Measurements from ENCODE around the gene SVIL. TPM values are rescaled to one million over a fixed set of nuclear protein-coding genes. Genes with fewer than 3 reads are reported as not detected.
"Not testable (repeated sequence)": the region's sequence is repeated elsewhere in the genome, so short reads cannot be mapped to it uniquely, and the experiment has no call there.

Gene SVIL
- total RNA-seq, 4 donors from 2014 or later, result 585 to 1,262 (median 942) TPM

DNA sequence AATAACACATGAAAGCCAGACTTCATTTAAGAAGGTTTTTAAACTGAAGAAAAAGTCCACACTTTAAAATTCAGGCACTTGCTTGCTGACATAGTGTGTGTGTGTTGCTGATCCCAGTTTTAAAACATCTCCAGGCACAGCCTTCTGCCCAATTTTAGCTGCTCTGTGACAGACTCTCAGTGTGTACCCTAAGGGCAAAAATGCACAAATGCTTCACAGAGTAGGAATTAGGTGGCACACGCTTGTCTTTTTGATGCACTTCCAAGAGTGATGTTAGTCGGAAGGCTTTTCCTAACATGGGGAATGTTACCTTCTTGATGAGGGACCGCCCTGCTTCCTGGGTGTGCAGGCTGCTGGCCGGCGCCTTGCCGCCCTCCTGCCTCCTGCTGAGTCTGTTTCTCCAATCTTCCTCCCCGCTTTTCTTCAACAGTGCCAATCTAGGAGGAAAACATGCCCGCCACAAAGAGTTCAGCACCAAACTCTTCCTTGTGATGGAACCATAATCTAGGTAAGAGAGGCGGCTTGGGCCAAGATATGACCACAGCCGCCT is 122.3 kb downstream of the SVIL start:
- TF ChIP-seq EP300 (IDR thresholded peaks at IDR 0.05), result no peak
- peaks cover 3 to 64% (median 3%) of the 10 kb centered on the region in 3 donors for H3K4me1 ChIP-seq
- H3K27ac ChIP-seq, result peak overlapping the region in 3 of 4 donors; percentile 49 to 80 (median 51)
- H3K36me3 ChIP-seq, result peaks cover 0 to 64% of the 10 kb centered on the region in 2 donors
- H3K9me3 ChIP-seq, result no peaks in the 10 kb centered on the region
- 77 to 92% methylated on average over 3 to 9 of the region's 10 CpGs for WGBS, 2 donors (ENCODE audit: low coverage in 1 of 2)
- no peaks in the 10 kb centered on the region for H3K27me3 ChIP-seq
- no peak for ATAC-seq
- no peak overlapping the region for H3K4me3 ChIP-seq

DNA sequence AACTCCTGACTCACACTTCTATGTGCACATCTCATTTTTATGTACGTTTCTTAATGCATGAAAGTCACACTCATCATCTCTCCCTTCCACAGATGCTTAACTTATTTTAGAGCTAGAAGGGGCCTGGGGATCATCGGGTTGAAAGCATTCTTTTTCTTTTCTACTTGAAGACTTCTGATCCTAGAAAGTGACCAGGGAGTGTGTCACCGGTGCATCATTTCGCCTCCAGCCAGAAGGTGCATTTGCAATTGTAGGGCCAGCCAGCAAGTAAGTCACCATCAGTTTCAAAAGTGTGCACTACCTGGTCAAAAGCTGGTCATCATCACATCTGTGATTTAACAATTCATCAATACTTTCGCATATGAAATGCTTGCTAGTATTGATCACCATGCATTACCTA is 123.0 kb downstream of the SVIL start:
- H3K9me3 ChIP-seq, ATAC-seq, H3K27me3 ChIP-seq, H3K4me3 ChIP-seq, H3K27ac ChIP-seq: not testable (repeated sequence)
- 58 to 61% methylated on average over 2 to 5 of the region's 5 CpGs for WGBS, 2 donors (ENCODE audit: low coverage in 1 of 2)
- peaks cover 0 to 65% of the 10 kb centered on the region in 2 donors for H3K36me3 ChIP-seq
- peaks cover 0 to 57% (median 0%) of the 10 kb centered on the region in 3 donors for H3K4me1 ChIP-seq

DNA sequence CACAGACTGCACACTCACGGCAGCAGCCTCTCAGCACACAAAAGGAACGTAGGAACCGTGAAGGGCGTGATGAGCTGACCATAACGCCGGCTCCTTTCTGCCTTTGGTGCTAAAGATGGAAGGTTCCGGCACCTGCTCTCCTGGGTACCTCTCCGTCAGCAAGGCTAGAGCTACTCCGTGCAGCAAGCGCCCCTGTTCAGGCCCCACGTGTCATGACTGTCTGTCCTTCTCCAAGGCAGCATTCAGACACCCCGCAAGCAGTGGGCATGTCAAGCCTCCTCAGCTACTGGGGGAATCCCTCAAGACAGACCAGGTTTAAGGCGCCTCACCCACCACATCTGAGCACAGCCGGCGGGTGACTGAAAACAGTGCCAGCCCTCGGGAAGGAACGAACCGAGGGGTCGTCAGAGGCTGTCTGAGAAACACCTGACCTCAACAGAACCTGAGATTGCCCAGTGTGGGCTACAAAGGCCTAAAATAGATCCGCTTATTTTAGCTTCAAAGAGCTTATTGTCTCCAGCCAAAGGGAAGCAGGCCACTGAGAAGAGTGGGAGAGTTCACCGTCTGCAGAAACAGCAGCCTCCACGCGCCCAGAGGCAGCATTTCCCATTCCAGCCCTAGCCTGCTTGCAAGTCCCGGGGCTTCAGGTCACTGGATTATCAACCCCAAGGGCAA is 124.2 kb downstream of the SVIL start:
- 50 to 83% methylated on average over 1 to 4 of the region's 24 CpGs for WGBS, 2 donors (ENCODE audit: low coverage in 1 of 2)
- peak overlapping the region in 1 of 4 donors; percentile 27 for H3K27ac ChIP-seq
- H3K4me3 ChIP-seq, H3K9me3 ChIP-seq, H3K27me3 ChIP-seq, ATAC-seq: not testable (repeated sequence)
- H3K4me1 ChIP-seq, result peaks cover 0 to 47% (median 0%) of the 10 kb centered on the region in 3 donors
- H3K36me3 ChIP-seq, result peaks cover 0 to 71% of the 10 kb centered on the region in 2 donors

- no peaks in the 10 kb centered on the region for H3K27me3 ChIP-seq
- peak overlapping the region in 3 of 4 donors; percentile 21 to 32 (median 27) for H3K27ac ChIP-seq
- no peak overlapping the region for H3K4me3 ChIP-seq
- H3K36me3 ChIP-seq, result peaks cover 0 to 75% of the 10 kb centered on the region in 2 donors
- H3K4me1 ChIP-seq, result peaks cover 0 to 53% (median 0%) of the 10 kb centered on the region in 3 donors
- H3K9me3 ChIP-seq, result no peaks in the 10 kb centered on the region
- no peak for ATAC-seq
- TF ChIP-seq POLR2AphosphoS5 (IDR thresholded peaks at IDR 0.05) (no peak), EP300 (IDR thresholded peaks at IDR 0.05) (no peak), POLR2A (IDR thresholded peaks at IDR 0.05) (no peak)
- TF ChIP-seq, protein P1, sequence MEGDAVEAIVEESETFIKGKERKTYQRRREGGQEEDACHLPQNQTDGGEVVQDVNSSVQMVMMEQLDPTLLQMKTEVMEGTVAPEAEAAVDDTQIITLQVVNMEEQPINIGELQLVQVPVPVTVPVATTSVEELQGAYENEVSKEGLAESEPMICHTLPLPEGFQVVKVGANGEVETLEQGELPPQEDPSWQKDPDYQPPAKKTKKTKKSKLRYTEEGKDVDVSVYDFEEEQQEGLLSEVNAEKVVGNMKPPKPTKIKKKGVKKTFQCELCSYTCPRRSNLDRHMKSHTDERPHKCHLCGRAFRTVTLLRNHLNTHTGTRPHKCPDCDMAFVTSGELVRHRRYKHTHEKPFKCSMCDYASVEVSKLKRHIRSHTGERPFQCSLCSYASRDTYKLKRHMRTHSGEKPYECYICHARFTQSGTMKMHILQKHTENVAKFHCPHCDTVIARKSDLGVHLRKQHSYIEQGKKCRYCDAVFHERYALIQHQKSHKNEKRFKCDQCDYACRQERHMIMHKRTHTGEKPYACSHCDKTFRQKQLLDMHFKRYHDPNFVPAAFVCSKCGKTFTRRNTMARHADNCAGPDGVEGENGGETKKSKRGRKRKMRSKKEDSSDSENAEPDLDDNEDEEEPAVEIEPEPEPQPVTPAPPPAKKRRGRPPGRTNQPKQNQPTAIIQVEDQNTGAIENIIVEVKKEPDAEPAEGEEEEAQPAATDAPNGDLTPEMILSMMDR (IDR thresholded peaks at IDR 0.05), result no peak
- WGBS, 2 donors (ENCODE audit: low coverage in 1 of 2), result 53 to 70% methylated on average over 6 to 13 of the region's 13 CpGs
These were observed 126.1 kb downstream of the SVIL start for GRCh38 chr10:29508554-29509244.

- not testable (repeated sequence) for ATAC-seq, H3K27me3 ChIP-seq, H3K9me3 ChIP-seq, H3K4me3 ChIP-seq
- WGBS, 2 donors (ENCODE audit: low coverage in 1 of 2), result 50 to 83% methylated on average over 2 of the region's 4 CpGs
- Histone ChIP-seq H3K4me1 (peaks cover 0 to 53% (median 3%) of the 10 kb centered on the region in 3 donors), H3K27ac (peak overlapping the region in 1 of 4 donors; percentile 52), H3K36me3 (peaks cover 0 to 70% of the 10 kb centered on the region in 2 donors)
These were observed 127.0 kb downstream of the SVIL start for GRCh38 chr10:29507750-29508149.

DNA sequence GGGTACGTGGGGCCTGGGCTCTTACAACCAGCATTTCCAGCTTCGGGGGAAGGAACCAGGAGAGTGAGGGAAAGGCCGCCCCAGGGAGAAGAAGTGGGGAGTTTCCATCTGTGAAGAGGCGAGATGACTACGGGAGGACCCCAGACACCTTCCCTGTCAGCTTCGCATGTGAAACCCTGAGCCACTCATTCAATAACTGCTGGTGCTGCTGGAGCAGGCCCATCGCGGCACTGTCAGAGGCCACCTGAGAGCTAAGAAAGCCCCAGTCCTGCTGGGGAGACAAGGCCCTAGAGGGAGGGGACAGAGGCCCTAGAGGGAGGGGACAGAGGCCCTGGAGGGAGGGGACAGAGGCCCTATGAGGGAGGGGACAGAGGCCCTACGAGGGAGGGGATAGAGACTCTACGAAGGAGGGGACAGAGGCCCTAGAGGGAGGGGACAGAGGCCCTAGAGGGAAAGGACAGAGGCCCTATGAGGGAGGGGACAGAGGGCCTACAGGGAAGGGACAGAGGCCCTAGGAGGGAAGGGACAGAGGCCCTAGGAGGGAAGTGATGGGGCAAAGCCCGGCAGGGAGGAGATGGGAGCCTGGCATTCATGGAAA is 128.3 kb downstream of the SVIL start:
- not testable (repeated sequence) for H3K27me3 ChIP-seq, ATAC-seq, H3K9me3 ChIP-seq, H3K4me3 ChIP-seq
- Histone ChIP-seq H3K4me1 (peaks cover 0 to 43% (median 3%) of the 10 kb centered on the region in 3 donors), H3K36me3 (peaks cover 0 to 68% of the 10 kb centered on the region in 2 donors), H3K27ac (peak overlapping the region in 3 of 4 donors; percentile 25 to 52 (median 26))
- 68 to 85% methylated on average over 2 to 4 of the region's 11 CpGs for WGBS, 2 donors (ENCODE audit: low coverage in 1 of 2)

DNA sequence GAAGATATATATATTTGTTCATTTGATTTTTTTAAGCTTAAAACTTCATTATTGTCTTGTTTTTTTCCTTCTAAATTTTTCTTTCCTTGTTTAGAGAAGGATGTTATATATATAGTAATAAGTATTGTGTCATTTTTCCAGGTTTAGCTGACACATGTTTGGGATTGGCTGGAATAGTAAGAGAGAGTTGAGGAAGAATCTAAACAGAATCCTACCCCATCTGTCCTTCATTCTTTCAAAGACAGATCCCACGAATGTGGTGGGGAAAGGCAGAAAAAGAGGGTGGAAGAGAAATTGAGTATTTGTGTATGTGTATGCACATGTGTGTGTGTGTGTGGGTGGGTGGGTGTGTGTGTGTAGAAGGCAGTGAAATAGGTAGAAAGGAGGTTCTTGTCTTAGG is 132.4 kb downstream of the SVIL start:
- Histone ChIP-seq H3K9me3 (no peaks in the 10 kb centered on the region), H3K4me1 (peaks cover 0 to 19% (median 3%) of the 10 kb centered on the region in 3 donors), H3K4me3 (no peak overlapping the region), H3K27ac (peak overlapping the region in 3 of 4 donors; percentile 29 to 58 (median 40)), H3K36me3 (peaks cover 0 to 74% of the 10 kb centered on the region in 2 donors), H3K27me3 (no peaks in the 10 kb centered on the region)
- no peak for ATAC-seq
- WGBS, 2 donors (ENCODE audit: low coverage in 1 of 2), result 33 to 38% methylated on average over 1 of the region's 1 CpG
- TF ChIP-seq, protein P1 (IDR thresholded peaks at IDR 0.05), result no peak
- TF ChIP-seq EP300 (IDR thresholded peaks at IDR 0.05) (no peak), POLR2AphosphoS5 (IDR thresholded peaks at IDR 0.05) (no peak)
